Measurements from ENCODE around the gene MYZAP. TPM values are rescaled to one million over a fixed set of nuclear protein-coding genes. Genes with fewer than 3 reads are reported as not detected.

MYZAP gene
- total RNA-seq, 1 donor from 2014 or later = not detected

DNA sequence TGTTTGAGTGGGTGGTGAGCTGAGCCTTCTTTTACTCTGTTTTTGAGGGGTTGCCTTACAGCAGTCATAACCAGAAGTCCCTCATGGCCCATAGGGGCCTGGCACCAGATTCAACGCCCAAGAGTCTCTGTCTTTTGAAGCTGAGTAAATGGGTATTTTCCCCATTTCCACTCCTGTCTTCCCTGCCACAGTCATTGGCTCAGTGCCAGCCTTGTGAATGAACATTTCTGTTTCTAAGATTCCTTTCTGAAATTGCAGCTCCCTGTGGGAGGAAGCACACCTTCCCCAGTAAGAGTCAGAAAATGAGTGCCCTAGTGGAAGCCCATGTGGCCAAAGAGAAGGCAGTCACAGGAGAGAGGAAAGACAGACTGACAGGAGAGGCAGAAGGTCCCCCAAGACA is 71.1 kb downstream of the MYZAP start:
- peak overlapping the region; percentile 25 for H3K27ac Mint-ChIP-seq
- no peaks in the 10 kb centered on the region for H3K36me3 Mint-ChIP-seq
- no peak overlapping the region for H3K4me3 Mint-ChIP-seq
- no peaks in the 10 kb centered on the region for H3K79me2 ChIP-seq (ENCODE audit: low read depth)
- no peak for TF ChIP-seq EZH2 (IDR thresholded peaks at IDR 0.05)
- no peaks in the 10 kb centered on the region for H3K4me1 Mint-ChIP-seq
- no peaks in the 10 kb centered on the region for H3K9me3 ChIP-seq (ENCODE audit: low read depth)
- DNase-seq (ENCODE audit: low spot score) = no peak
- H3K36me3 ChIP-seq = no peaks in the 10 kb centered on the region
- H3K4me2 ChIP-seq = no peak overlapping the region
- no peaks in the 10 kb centered on the region for H3K4me1 ChIP-seq
- no peaks in the 10 kb centered on the region for H4K20me1 ChIP-seq (ENCODE audit: low read depth)
- no peaks in the 10 kb centered on the region for H3K9me3 Mint-ChIP-seq
- no peak overlapping the region for H2AFZ ChIP-seq (replicated peaks)
- no peak overlapping the region for H3K27ac ChIP-seq
- no peaks in the 10 kb centered on the region for H3F3A ChIP-seq (ENCODE audit: low read depth)
- H3K27me3 ChIP-seq = no peaks in the 10 kb centered on the region
- no peaks in the 10 kb centered on the region for H3K27me3 Mint-ChIP-seq (ENCODE audit: insufficient read depth, low read depth)
- H3K9ac ChIP-seq = no peak overlapping the region
- no peak overlapping the region for H3K4me3 ChIP-seq

GRCh38 chr15:57663262-57663661 is 71.6 kb downstream of the MYZAP start:
- Histone ChIP-seq H4K20me1 (ENCODE audit: low read depth) (no peaks in the 10 kb centered on the region), H3K36me3 (no peaks in the 10 kb centered on the region), H3K27ac (no peak overlapping the region), H3K4me2 (no peak overlapping the region), H3F3A (ENCODE audit: low read depth) (no peaks in the 10 kb centered on the region), H3K27me3 (no peaks in the 10 kb centered on the region), H3K9ac (no peak overlapping the region), H3K79me2 (ENCODE audit: low read depth) (no peaks in the 10 kb centered on the region), H3K9me3 (ENCODE audit: low read depth) (no peaks in the 10 kb centered on the region), H3K4me3 (no peak overlapping the region), H2AFZ (replicated peaks) (no peak overlapping the region), H3K4me1 (no peaks in the 10 kb centered on the region)
- Mint-ChIP-seq H3K4me1 (no peaks in the 10 kb centered on the region), H3K4me3 (no peak overlapping the region), H3K27ac (peak overlapping the region; percentile 25), H3K27me3 (ENCODE audit: insufficient read depth, low read depth) (no peaks in the 10 kb centered on the region), H3K9me3 (no peaks in the 10 kb centered on the region), H3K36me3 (no peaks in the 10 kb centered on the region)
- DNase-seq (ENCODE audit: low spot score) = no peak
- TF ChIP-seq EZH2 (IDR thresholded peaks at IDR 0.05) (no peak), EZH2phosphoT487 (IDR thresholded peaks at IDR 0.05) (no peak)
- TF ChIP-seq, protein P1, sequence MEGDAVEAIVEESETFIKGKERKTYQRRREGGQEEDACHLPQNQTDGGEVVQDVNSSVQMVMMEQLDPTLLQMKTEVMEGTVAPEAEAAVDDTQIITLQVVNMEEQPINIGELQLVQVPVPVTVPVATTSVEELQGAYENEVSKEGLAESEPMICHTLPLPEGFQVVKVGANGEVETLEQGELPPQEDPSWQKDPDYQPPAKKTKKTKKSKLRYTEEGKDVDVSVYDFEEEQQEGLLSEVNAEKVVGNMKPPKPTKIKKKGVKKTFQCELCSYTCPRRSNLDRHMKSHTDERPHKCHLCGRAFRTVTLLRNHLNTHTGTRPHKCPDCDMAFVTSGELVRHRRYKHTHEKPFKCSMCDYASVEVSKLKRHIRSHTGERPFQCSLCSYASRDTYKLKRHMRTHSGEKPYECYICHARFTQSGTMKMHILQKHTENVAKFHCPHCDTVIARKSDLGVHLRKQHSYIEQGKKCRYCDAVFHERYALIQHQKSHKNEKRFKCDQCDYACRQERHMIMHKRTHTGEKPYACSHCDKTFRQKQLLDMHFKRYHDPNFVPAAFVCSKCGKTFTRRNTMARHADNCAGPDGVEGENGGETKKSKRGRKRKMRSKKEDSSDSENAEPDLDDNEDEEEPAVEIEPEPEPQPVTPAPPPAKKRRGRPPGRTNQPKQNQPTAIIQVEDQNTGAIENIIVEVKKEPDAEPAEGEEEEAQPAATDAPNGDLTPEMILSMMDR (IDR thresholded peaks at IDR 0.05) = no peak

- Histone ChIP-seq H3F3A (ENCODE audit: low read depth) (no peaks in the 10 kb centered on the region), H3K79me2 (ENCODE audit: low read depth) (no peaks in the 10 kb centered on the region), H3K4me1 (no peaks in the 10 kb centered on the region), H3K9me3 (ENCODE audit: low read depth) (no peaks in the 10 kb centered on the region), H3K36me3 (no peaks in the 10 kb centered on the region), H3K27ac (no peak overlapping the region), H2AFZ (replicated peaks) (no peak overlapping the region), H3K4me3 (no peak overlapping the region), H3K9ac (no peak overlapping the region), H3K27me3 (no peaks in the 10 kb centered on the region), H4K20me1 (ENCODE audit: low read depth) (no peaks in the 10 kb centered on the region), H3K4me2 (no peak overlapping the region)
- H3K27ac Mint-ChIP-seq = no peak overlapping the region
- no peaks in the 10 kb centered on the region for H3K27me3 Mint-ChIP-seq (ENCODE audit: insufficient read depth, low read depth)
- no peaks in the 10 kb centered on the region for H3K36me3 Mint-ChIP-seq
- no peak overlapping the region for H3K4me3 Mint-ChIP-seq
- DNase-seq (ENCODE audit: low spot score) = no peak
- H3K9me3 Mint-ChIP-seq = no peaks in the 10 kb centered on the region
- TF ChIP-seq EZH2 (IDR thresholded peaks at IDR 0.05) (no peak), EZH2phosphoT487 (IDR thresholded peaks at IDR 0.05) (no peak)
- TF ChIP-seq, protein P1 (IDR thresholded peaks at IDR 0.05) = no peak
- no peaks in the 10 kb centered on the region for H3K4me1 Mint-ChIP-seq
These were observed 73.5 kb downstream of the MYZAP start for GRCh38 chr15:57665194-57665593.

GRCh38 chr15:57665939-57666338 is 74.2 kb downstream of the MYZAP start:
- Mint-ChIP-seq H3K4me3 (no peak overlapping the region), H3K9me3 (no peaks in the 10 kb centered on the region), H3K36me3 (no peaks in the 10 kb centered on the region), H3K27ac (no peak overlapping the region), H3K27me3 (ENCODE audit: insufficient read depth, low read depth) (no peaks in the 10 kb centered on the region), H3K4me1 (no peaks in the 10 kb centered on the region)
- DNase-seq (ENCODE audit: low spot score) = no peak
- Histone ChIP-seq H3K9ac (no peak overlapping the region), H3K9me3 (ENCODE audit: low read depth) (no peaks in the 10 kb centered on the region), H3K27me3 (no peaks in the 10 kb centered on the region), H3K4me3 (no peak overlapping the region), H3K4me2 (no peak overlapping the region), H3K4me1 (no peaks in the 10 kb centered on the region), H4K20me1 (ENCODE audit: low read depth) (no peaks in the 10 kb centered on the region), H2AFZ (replicated peaks) (no peak overlapping the region), H3K27ac (no peak overlapping the region), H3K79me2 (ENCODE audit: low read depth) (no peaks in the 10 kb centered on the region), H3F3A (ENCODE audit: low read depth) (no peaks in the 10 kb centered on the region), H3K36me3 (no peaks in the 10 kb centered on the region)
- TF ChIP-seq EZH2phosphoT487 (IDR thresholded peaks at IDR 0.05) (no peak), EZH2 (IDR thresholded peaks at IDR 0.05) (no peak)
- TF ChIP-seq, protein P1 (IDR thresholded peaks at IDR 0.05) = no peak

All from neural progenitor cell (in vitro differentiated cells).